22Rv1 (cell line): ENCODE measurements around the gene MYCBPAP.

ENCODE experiments used
- ZFX ChIP-seq: fragments of 450-650 bp; IDR thresholded peaks from 2 replicates; pipeline ENCODE4 v1.6.1; 2017; ENCODE audit warnings: antibody characterized with exemption, borderline replicate concordance
- TF ChIP-seq, protein P1 (sequence below): fragments of 450-650 bp; IDR thresholded peaks from 2 replicates; pipeline ENCODE4 v1.5.1; 2017; ENCODE audit warnings: mild to moderate bottlenecking

GRCh38 chr17:50523208-50523607 is 15.0 kb downstream of the MYCBPAP start:
- TF ChIP-seq, protein P1, sequence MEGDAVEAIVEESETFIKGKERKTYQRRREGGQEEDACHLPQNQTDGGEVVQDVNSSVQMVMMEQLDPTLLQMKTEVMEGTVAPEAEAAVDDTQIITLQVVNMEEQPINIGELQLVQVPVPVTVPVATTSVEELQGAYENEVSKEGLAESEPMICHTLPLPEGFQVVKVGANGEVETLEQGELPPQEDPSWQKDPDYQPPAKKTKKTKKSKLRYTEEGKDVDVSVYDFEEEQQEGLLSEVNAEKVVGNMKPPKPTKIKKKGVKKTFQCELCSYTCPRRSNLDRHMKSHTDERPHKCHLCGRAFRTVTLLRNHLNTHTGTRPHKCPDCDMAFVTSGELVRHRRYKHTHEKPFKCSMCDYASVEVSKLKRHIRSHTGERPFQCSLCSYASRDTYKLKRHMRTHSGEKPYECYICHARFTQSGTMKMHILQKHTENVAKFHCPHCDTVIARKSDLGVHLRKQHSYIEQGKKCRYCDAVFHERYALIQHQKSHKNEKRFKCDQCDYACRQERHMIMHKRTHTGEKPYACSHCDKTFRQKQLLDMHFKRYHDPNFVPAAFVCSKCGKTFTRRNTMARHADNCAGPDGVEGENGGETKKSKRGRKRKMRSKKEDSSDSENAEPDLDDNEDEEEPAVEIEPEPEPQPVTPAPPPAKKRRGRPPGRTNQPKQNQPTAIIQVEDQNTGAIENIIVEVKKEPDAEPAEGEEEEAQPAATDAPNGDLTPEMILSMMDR: no peak
- TF ChIP-seq ZFX: no peak
